ENCODE measurements around the gene MGMT.

The MGMT gene

GRCh38 chr10:129513312-129513711 is 46.3 kb downstream of the MGMT start:
- TF ChIP-seq CTCF (IDR thresholded peaks at IDR 0.05; ENCODE audit: control insufficient read depth, extremely low read depth, insufficient read depth) = no peak
- DNase-seq (ENCODE audit: low read depth) = no peak
- no peak overlapping the region for H3K4me3 ChIP-seq (ENCODE audit: low read depth, low read length)

GRCh38 chr10:129514568-129515451 is 47.8 kb downstream of the MGMT start:
- no peak for TF ChIP-seq CTCF (IDR thresholded peaks at IDR 0.05; ENCODE audit: control insufficient read depth, extremely low read depth, insufficient read depth)
- H3K4me3 ChIP-seq (ENCODE audit: low read depth, low read length) = no peak overlapping the region
- DNase-seq (ENCODE audit: low read depth) = no peak

- TF ChIP-seq CTCF (IDR thresholded peaks at IDR 0.05; ENCODE audit: control insufficient read depth, extremely low read depth, insufficient read depth) = no peak
- no peak for DNase-seq (ENCODE audit: low read depth)
- H3K4me3 ChIP-seq (ENCODE audit: low read depth, low read length) = no peak overlapping the region
Measured at GRCh38 chr10:129516846-129517679, 50.0 kb downstream of the MGMT start.

- DNase-seq (ENCODE audit: low read depth) = no peak
- no peak for TF ChIP-seq CTCF (IDR thresholded peaks at IDR 0.05; ENCODE audit: control insufficient read depth, extremely low read depth, insufficient read depth)
- no peak overlapping the region for H3K4me3 ChIP-seq (ENCODE audit: low read depth, low read length)
Measured at GRCh38 chr10:129517680-129518057, 50.6 kb downstream of the MGMT start.

GRCh38 chr10:129518793-129519192 is 51.8 kb downstream of the MGMT start:
- TF ChIP-seq CTCF (IDR thresholded peaks at IDR 0.05; ENCODE audit: control insufficient read depth, extremely low read depth, insufficient read depth) = no peak
- DNase-seq (ENCODE audit: low read depth) = no peak
- H3K4me3 ChIP-seq (ENCODE audit: low read depth, low read length) = no peak overlapping the region

- H3K4me3 ChIP-seq (ENCODE audit: low read depth, low read length) = no peak overlapping the region
- TF ChIP-seq CTCF (IDR thresholded peaks at IDR 0.05; ENCODE audit: control insufficient read depth, extremely low read depth, insufficient read depth) = no peak
- DNase-seq (ENCODE audit: low read depth) = no peak
Measured at GRCh38 chr10:129520440-129521080, 53.5 kb downstream of the MGMT start.
